Cardiac fibroblast (primary cell): ENCODE results near the gene OR52I2.

ENCODE experiments used
- DNase-seq, 2 donors: peaks; one replicate each; pipeline versions ENCODE4 v3.0.0 to v3.0.0-alpha.2; 2010; ENCODE audit warnings: low read depth in 2 of 2
- H3K4me3 ChIP-seq, 2 donors: replicated peaks in 1 of 2; 1 replicate in 1 of 2; 2 replicates in 1 of 2; pipeline ENCODE4 v1.5.1; 2011; ENCODE audit warnings: low read depth in 2 of 2, low read length in 2 of 2, mild to moderate bottlenecking in 2 of 2, moderate library complexity in 1 of 2
- CTCF ChIP-seq: IDR thresholded peaks from one replicate; pipeline ENCODE4 v1.5.1; 2011; ENCODE audit warnings: low read depth, mild to moderate bottlenecking, low read length, inconsistent platforms

The OR52I2 gene

GRCh38 chr11:4619514-4619913 lies 38.0 kb downstream of the OR52I2 start:
- TF ChIP-seq CTCF, result no peak
- DNase-seq, result no peak
- no peak overlapping the region for H3K4me3 ChIP-seq

GRCh38 chr11:4626207-4627099 lies 44.9 kb downstream of the OR52I2 start:
- no peak overlapping the region for H3K4me3 ChIP-seq
- TF ChIP-seq CTCF, result peak; percentile 63
- DNase-seq, result peak; percentile 82 to 89

- no peak for TF ChIP-seq CTCF
- no peak overlapping the region for H3K4me3 ChIP-seq
- DNase-seq, result no peak
Measured at GRCh38 chr11:4636136-4636535, 54.6 kb downstream of the OR52I2 start.

GRCh38 chr11:4636962-4637661 lies 55.6 kb downstream of the OR52I2 start, which contains the start of gene OR51D1:
Gene OR51D1 (plus strand): TSS chr11:4637477. CDS start chr11:4639791, 2,314 bp downstream.
- DNase-seq, result peak; percentile 75 to 77
- no peak within 1 kb of the TSS for H3K4me3 ChIP-seq
- TF ChIP-seq CTCF, result peak; percentile 90

- DNase-seq, result no peak
- no peak overlapping the region for H3K4me3 ChIP-seq
- no peak for TF ChIP-seq CTCF
Measured at GRCh38 chr11:4637662-4638047, 56.1 kb downstream of the OR52I2 start.

- TF ChIP-seq CTCF, result no peak
- H3K4me3 ChIP-seq, result no peak overlapping the region
- no peak for DNase-seq
Measured at GRCh38 chr11:4639931-4640330, 58.4 kb downstream of the OR52I2 start.
